ENCODE data around the gene JPH2.

JPH2 gene

GRCh38 chr20:44125332-44126127 is 61.5 kb downstream of the JPH2 start:
- no peak for DNase-seq (ENCODE audit: low read depth)

DNA sequence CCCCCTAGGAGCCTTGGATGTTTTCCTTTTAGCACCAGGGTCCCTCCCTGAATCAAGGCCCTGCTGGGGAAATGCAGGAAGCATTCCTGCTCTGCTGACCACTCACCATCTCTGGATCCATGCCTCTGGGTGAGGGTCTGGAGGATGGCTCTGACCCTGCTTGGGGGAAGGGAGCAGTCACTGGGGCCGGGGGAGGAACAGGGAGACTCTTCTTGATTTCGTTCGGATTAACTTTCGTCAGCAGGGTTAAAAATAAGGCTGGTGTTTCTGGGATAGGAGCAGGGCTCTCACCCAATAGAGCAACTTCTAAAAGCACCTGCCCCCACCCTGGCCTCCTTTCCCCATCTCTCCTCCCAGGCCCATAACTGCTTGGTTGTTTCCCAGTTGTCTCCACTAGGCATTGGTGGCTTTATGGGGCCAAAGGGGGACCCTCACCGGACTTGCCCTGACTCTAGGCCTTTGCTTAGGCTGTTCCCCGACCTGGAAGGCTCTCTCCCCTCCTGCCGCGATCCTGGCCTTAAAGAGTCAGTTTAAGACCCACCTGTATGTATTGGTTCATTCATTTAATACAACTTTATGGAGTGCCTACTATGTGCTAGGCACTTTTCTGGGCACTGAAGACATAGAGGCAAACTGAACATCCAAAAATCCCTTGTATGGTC is 63.0 kb downstream of the JPH2 start:
- DNase-seq (ENCODE audit: low read depth) = no peak

GRCh38 chr20:44123251-44123650 is 63.7 kb downstream of the JPH2 start:
- DNase-seq (ENCODE audit: low read depth) = no peak

- DNase-seq (ENCODE audit: low read depth) = no peak
Observed at GRCh38 chr20:44120676-44121425, 66.1 kb downstream of the JPH2 start.

DNA sequence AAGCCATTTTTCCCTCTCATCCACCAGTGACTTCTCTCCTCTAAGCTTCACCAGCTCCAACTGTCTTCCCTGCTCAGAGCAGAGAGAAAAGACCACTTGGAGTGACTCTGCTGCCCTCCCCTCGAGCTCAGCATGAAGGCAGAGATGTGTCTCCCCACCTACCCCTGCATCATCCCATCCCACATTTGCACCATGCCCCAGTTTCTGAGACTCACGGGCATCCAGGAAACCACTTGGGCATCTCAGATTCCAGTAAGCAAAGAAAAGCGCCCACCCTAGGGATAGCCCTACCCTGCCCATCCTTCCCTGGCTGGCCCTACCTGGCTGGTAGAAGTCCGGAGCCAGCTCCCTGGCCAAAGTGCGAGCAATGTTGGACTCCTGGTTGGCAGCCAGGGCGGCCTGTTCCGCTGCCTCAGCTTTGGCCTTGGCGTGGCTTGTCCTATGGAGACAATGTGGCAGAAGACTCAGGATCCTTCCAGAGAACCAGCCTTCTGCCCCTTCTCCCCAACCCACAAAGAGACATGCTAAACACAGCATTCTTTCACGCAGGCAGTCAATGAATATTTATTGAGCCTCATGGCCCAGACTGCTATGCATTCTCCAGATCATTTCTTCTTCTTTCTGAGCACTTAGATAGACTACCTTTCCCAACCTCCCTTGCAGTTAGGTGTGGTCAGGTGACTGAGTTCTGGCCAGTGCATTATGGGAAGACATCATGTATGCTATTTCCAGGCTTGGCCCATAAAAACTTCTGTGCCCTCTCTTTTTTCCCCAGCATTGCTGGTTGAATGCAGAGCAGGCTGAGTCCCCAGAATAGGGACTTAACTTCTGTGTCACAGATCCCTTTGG is 68.6 kb downstream of the JPH2 start:
- DNase-seq (ENCODE audit: low read depth) = no peak

DNA sequence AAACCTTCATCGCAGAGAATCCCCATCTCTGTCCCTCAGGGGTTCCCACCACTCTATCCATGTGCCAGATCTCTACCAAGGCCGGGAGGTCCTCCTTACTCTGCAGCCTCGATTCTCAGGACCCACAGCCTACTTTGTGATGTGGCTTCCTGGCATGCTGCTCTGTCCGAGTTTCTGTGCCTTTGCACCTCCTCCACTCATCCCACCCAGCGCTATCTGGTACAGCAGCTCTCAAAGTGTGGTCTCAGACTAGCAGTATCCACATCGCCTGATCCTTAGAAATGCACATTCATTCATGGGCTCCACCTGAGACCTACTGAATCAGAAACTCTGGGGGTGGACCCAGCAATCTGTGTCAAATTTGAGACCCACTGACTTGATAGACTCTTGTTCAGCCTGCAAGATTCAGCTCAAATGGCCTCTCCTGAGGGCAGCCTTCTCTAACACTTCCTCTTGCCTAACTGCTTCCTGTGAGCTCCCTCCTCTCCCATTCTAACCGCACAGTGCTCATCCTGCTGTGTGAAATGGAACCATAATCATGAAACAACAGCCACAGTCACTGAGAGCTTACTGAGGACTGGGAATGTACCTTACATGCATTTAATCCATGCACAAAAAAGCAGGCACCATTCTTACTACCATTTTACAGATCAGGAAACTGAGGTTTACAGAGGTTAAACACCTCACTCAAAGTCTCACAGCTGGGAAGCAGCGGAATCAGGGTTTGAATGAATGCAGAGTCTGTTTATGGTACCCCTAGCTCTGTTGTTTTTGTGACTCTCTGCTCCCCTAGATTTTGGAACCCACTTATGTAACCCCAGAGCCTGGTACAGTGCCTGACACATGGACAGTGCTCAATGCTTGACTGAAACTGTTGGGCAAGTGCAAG is 69.4 kb downstream of the JPH2 start:
- DNase-seq (ENCODE audit: low read depth) = no peak

DNA sequence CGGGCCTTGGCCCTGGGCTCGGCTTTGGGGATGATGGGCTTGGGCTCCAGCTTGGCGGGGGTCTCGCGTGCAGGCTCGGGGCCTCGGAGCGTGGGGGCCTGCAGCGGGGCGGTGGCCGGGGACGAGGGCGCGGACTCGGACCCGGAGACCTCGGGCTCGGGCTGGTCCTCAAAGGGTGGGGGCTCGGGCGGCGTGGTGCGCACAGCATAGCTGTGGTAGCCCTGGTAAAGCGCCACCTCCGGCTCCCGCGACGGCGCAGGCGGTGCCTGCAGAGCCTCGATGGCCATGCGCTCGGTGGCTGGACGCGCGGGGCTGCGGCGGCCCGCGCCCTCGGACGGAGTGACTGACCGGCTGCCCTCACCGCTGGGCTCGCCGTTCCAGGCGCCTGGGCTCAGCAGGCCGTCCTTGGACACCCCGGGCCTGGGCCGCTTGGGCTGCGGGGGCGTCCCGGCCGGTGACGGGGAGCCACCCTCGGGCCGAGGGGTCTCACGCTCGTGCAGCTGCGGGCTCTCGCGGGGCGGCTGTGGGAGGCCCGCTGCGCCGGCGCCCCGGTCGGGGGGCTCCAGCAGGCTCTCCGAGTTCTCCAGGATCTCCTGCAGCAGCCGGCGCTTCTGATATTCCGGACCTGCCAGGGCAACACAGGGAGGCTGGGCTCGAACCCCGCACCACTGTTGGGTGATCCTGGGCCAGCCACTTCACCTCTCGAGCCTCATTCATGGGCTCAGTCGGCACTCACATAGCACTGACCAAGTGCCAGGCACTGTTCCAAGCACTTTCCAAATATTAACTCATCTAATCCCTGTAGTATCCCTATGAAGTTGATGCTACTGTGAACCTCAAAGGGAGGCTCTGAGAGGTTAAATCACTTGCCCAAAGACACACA is 71.0 kb downstream of the JPH2 start:
- DNase-seq (ENCODE audit: low read depth) = no peak

- DNase-seq (ENCODE audit: low read depth) = no peak
Observed at GRCh38 chr20:44115181-44115580, 71.8 kb downstream of the JPH2 start.

DNA sequence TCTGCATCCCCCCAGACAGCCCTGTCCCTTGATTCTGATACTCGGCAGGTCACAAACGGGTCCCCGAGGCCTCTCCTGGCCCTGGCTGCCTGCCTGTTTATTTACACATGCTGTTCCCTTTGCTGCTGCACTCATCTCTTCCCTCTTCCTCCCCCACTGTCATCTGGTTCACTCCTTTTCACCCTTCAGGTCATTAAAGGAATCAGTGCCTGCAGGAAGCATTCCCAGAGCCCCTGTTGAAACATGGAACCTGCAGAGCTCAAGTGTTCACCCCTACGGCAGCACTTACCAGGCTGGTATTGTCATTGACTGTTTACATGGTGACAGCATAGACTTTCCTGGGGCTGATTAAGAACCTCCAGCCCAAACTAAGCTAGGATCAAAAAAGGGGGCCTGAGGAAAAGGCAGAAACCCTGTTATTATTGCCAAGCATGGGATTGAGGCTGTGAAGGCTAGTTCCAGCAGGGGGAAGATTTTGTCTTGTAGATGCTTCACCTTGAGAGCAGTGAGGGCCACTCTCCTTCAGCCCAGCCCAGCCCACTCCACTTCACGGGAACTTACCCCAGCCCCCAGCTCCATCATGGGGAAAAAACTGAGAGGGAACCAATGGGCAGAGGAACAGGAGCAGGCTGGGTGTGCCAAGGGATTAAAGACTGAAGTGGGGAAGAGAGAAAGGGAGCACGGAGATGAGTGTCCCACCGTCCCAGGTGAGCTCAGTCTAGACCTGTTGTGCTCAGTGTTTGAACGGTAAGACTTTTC is 73.2 kb downstream of the JPH2 start:
- DNase-seq (ENCODE audit: low read depth) = no peak

DNA sequence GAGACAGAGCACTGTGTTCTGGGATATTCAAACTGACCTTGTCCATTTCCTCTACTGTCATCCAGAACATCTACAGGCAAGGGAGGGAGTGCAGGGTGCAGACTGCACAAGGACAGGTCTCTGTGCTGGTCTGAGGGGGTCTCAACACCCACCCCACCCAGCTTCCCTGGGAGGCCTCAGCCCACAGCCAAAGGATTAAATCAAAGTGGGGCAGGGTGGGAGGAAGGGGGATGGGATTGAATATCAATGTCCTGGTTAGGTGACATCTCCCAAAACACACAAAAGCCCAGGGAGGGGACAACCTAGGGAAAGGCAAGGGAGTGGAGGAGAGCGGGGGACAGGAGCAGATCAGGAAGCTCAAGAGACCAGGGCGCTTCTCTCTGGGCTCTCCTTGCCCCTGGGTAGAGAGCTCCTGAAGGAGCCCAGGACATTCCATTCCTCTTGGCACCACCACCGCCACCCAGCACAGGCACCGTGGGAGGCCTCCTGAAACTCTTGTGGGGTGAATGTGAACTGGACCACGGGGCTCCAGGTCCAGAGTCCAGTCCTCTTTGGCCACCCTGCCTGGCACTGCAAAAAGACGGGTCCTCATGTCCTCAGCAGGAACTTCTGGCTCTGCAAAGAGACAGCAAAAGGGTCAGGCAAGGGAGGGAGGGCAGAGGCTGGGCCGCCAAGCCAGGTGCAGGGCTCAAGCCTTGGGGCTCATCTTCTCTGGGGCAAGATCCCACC is 73.9 kb downstream of the JPH2 start:
- no peak for DNase-seq (ENCODE audit: low read depth)

DNA sequence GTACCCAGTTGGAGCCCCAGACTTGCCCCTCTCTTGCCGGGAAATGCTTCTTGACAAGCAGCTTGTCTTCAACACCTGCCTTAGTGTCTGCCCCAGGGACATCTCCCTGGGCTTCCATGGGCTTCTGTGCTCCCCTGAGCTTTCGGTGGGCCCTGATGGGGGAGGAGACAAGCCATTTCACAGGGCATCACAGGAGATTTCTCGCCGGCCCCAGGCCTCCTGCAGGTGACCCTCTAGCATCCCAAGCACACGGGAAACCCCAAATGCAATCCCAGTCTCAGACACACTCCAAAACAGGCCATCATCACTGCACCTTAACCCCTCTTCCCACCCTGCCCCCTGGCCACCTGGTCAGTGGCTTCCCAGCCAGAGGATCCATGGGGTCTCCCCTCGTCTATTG is 74.5 kb downstream of the JPH2 start:
- DNase-seq (ENCODE audit: low read depth) = no peak

DNA sequence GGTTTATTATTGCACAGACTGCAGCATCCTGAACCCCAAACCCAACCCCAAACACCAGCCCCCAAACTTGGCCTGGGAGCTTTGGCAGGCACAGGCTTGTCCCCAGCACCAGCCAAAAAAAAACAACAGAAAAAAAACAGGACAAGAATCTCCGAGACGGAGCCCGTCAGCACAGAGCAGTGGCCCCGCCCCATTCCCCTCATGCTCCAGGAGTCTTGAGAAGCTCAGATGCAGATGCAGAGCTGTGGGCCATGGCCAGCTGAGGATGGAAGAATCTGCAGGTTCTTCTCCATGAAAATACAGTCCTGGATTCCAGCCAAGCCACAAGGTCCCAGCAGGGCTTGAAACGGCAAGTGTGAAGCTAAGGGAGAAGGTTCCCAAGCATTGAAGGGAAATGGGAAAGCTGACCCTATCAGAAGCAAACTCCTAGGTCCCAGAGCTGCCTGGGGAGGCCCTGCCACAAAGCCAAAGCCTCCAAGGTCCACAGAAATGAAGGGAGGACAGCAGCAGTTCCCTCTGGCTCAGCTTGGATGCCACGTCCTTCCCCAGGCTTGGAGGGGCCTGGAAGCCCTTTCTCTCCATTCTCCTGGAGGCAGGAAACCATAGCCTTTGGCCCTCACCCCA is 75.2 kb downstream of the JPH2 start:
- no peak for DNase-seq (ENCODE audit: low read depth)

- no peak for DNase-seq (ENCODE audit: low read depth)
Observed at GRCh38 chr20:44110816-44111568, 76.0 kb downstream of the JPH2 start.

DNA sequence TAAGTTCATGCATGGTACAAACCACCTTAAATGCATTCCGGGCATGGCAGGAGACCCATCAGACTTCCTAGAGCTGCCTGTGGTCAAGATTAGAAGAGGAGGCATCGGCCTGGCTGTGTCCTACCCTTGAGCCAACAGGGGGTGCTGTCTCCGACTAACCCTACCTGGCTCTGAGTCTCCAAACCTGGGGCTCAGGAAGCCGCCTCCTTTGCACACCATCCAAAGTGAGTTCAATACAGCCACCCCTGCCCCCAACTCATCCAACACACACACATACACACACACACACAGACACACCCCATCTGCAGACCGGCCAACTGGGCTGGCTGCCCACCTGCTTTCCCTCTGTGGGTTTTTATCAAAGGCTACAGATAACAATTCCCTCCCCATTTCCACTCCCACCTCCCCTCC is 77.0 kb downstream of the JPH2 start:
- no peak for DNase-seq (ENCODE audit: low read depth)

DNA sequence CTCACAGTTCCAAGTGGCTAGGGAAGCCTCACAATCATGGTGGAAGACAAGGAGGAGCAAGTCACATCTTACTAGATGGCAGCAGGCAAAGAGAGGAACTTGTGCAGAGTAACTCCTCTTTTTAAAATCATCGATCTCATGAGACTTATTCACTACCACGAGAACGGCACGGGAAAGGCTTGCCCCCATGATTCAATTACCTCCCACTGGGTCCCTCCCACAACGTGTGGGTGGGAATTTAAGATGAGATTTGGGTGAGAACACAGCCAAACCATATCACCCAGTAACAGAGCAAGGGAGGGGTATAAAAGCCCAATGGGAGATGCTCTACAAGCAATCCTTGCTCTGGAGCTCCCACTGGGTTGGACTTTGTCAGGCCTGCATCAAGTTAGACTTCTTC is 80.4 kb downstream of the JPH2 start:
- DNase-seq (ENCODE audit: low read depth) = no peak

- DNase-seq (ENCODE audit: low read depth) = no peak
Observed at GRCh38 chr20:44104798-44105517, 82.0 kb downstream of the JPH2 start.

DNA sequence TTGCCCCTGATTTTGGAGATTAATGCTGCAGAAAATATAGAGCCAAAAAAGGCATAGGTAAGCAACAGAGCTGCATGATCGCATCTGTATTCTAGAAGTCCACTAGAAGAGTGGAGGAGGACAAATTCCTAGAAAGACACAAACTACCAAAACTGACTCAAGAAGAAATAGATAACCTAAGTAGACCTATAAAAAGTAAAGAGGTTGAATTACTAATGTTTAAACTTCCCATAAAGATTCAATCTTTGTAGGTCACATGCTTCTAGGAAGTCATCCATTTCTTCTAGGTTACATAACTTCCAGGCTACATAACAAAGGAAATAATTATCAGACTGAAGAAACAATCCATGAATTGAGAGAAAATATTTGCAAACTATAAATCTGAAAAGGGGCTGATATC is 84.4 kb downstream of the JPH2 start:
- no peak for DNase-seq (ENCODE audit: low read depth)
